Fibroblast of the aortic adventitia (primary cell): ENCODE results near the gene KRT9. TPM values are rescaled to one million over a fixed set of nuclear protein-coding genes. Genes with fewer than 3 reads are reported as not detected.

Experiments used
- DNase-seq: peaks from one replicate; pipeline ENCODE4 v3.0.0-alpha.2; 2010; ENCODE audit warnings: low read depth
- H3K4me3 ChIP-seq: 2 replicates; pipeline ENCODE4 v1.5.1; 2011; ENCODE audit warnings: low read depth, mild to moderate bottlenecking, control low read depth, low read length, moderate library complexity
- CTCF ChIP-seq: IDR thresholded peaks from 2 replicates; pipeline ENCODE4 v1.5.1; 2011; ENCODE audit warnings: mild to moderate bottlenecking, low read length, control low read depth, inconsistent platforms; ENCODE audit not compliant: insufficient read depth
- total RNA-seq: library from RNA; depleted of rRNA; stranded (reverse); fragments of >200 nt; gene quantifications from 2 replicates; pipeline ENCODE4 v1.2.3, GENCODE V29; 2012; ENCODE audit warnings: low replicate concordance

Gene KRT9
- total RNA-seq, 1 donor: not detected

- DNase-seq: no peak
- no peak for TF ChIP-seq CTCF
Measured at GRCh38 chr17:41561554-41561953, 10.3 kb downstream of the KRT9 start.

DNA sequence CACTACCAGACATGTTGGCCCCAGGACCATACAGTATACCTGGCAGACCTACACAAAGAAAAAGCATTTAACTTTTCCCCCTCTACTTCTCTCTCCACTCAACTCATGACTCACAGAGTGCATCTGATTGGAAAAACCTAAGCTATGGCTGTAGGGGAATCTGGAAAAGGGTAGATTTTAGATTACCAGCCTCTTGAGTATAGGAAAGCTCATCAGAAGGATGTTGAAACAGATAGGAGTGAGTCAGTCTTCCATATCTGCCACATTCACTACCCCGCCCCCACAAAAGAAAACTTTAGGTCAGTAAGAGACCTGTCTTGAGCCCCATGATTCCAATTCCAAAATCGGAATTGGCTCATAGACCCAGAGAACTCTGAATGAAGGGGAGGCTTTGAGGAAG lies 12.3 kb downstream of the KRT9 start:
- DNase-seq: peak; percentile 51
- no peak overlapping the region for H3K4me3 ChIP-seq
- no peak for TF ChIP-seq CTCF

More at GRCh38 chr17:41561554-41561953, 10.3 kb downstream of the KRT9 start:
- H3K4me3 ChIP-seq: no peak overlapping the region

GRCh38 chr17:41556931-41557330 lies 14.9 kb downstream of the KRT9 start:
- H3K4me3 ChIP-seq: no peak overlapping the region
- TF ChIP-seq CTCF: no peak
- no peak for DNase-seq

DNA sequence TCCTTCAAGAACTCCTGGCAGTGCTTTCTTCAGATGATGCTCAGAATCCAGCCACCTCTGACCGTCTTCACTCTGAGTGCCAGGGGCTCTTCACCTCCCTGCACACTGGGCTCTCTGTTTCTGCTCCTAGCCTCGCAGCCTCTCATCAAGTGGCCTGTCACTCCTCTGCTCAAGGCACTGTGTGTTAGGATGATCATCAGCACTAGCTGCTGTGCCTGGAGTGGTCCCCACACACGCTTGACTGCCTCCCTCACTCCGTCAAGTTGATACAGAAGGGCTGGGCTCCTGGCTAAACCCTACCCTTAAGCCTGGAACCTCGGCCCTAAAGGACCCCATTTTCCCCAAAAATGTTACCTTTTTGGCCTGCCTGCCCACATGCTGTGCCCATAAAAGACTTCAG lies 15.6 kb downstream of the KRT9 start:
- no peak overlapping the region for H3K4me3 ChIP-seq
- DNase-seq: no peak
- no peak for TF ChIP-seq CTCF

GRCh38 chr17:41555105-41555887 lies 16.6 kb downstream of the KRT9 start:
- H3K4me3 ChIP-seq: no peak overlapping the region
- DNase-seq: peak; percentile 18
- TF ChIP-seq CTCF: no peak

DNA sequence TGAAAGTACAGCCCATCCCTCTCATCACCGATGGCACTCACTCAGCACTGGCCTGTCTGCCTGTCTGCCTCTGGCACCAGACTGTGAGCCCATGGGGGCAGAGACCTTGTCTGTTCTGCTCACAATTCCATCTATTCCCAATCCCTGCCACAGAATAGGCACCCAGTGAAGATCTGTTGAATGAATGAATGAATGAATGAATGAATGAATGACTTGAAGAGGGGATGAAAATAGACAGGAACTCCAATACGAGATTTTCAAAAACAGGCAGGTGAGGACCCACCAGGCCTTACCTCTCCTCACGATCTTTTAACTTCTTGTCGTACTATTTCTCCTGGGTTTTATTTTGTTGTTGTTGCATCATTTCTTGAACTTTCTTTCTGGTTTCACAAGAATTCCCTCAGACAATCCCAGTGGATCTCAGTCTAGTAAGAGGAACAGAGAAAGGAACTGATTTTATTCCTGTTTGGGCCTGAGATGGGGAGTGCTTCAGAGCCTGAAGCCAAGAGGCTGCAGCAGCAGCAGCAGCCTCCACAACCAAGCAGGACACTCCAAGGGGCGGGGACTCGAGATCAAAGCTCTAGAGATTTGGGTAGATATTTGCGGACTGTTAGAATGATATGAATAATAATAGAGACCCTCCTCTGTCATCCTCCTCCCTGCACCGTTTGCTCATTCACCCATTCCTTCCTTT lies 17.7 kb downstream of the KRT9 start:
- TF ChIP-seq CTCF: no peak
- peak; percentile 51 for DNase-seq
- H3K4me3 ChIP-seq: no peak overlapping the region
